HL-60/S4 treated with phorbol 12-myristate 13-acetate at 8.2 ng/mL for 4 days and 3 days (cell line): ENCODE data around the gene PRRT4.

Experiments used
- in situ Hi-C: fragments of 300-500 bp; cut with MboI; formaldehyde crosslinking; loops from 2 replicates; pipeline ENCODE4 v1.15.0; 2022; ENCODE audit warnings: low sequenced_read_pairs

The PRRT4 gene

GRCh38 chr7:128302139-128302538 lies 59.4 kb downstream of the PRRT4 start:
- in situ Hi-C loops, result no loop called here
